ENCODE results near the gene INTS6. TPM values are rescaled to one million over a fixed set of nuclear protein-coding genes. Genes with fewer than 3 reads are reported as not detected.

INTS6 gene
- total and polyA plus RNA-seq, 12 donors = 13.1 to 82.4 (median 37.2) TPM

DNA sequence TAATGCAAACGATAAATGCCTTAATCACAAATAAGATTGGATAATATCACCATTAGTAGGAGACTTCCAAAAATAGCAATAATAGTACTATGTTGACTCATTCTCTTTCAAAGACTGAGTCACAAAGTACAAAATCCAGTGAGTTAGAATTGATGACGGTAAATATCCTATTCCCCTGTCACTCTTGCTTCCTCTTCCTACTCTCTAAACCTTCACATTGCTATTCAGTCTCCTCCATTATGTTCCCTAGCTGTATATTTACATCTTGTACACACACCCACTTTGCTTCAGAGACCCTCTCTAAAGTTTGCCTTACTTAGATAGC lies 26.3 kb upstream of the INTS6 start:
- Histone ChIP-seq H3K4me3 (no peak overlapping the region), H3K27ac (peak overlapping the region; percentile 9 to 72 (median 60))
- WGBS, 4 donors = 35 to 42% (median 37%) methylated on average over 2 of the region's 2 CpGs

DNA sequence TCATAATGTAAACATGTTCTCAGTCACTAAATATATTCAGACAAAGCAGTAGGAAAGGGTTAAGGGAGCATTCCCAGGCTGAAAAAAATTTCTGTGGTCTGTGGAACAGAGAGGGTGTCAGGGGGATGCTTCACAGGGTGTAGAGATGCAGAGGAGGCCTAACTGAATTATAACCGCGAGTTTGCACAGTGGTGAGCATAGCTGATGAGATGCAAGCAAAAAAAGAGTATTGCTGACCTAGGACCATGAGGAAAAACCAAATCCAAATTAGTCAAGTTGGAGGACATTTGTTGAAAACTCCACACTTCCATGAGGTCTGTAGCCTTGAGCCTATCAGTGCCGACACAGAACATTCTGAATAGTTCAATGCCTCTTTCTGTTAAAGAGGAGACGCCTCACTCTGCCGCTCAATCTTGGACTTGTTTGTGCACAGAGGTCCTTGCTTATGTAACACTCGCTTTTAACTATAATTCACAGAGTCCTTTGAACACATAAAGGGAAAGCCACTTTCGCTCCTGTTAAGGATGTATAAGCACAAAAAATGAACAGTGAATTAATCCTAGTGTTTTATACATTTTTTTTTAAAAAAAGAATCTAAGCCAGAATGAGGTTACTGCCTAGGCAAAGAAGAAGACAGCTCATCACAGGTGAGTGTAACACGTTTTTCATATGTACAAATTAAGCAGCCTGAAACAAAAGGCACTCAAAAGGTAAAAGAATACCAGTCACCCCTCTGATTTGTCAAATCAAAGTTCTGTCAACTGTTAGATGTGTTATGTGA lies 25.8 kb upstream of the INTS6 start:
- peak overlapping the region; percentile 9 to 72 (median 60) for H3K27ac ChIP-seq
- H3K36me3 ChIP-seq (replicated peaks in 1 of 2) = no peaks in the 10 kb centered on the region
- intact Hi-C loops (cut with DNase I) = no loop called here
- WGBS, 4 donors = 44 to 51% (median 44%) methylated on average over 8 of the region's 8 CpGs
- TF ChIP-seq POLR2A (IDR thresholded peaks at IDR 0.05) = peak in 1 of 2 donors; percentile 53
- TF ChIP-seq, protein P1, sequence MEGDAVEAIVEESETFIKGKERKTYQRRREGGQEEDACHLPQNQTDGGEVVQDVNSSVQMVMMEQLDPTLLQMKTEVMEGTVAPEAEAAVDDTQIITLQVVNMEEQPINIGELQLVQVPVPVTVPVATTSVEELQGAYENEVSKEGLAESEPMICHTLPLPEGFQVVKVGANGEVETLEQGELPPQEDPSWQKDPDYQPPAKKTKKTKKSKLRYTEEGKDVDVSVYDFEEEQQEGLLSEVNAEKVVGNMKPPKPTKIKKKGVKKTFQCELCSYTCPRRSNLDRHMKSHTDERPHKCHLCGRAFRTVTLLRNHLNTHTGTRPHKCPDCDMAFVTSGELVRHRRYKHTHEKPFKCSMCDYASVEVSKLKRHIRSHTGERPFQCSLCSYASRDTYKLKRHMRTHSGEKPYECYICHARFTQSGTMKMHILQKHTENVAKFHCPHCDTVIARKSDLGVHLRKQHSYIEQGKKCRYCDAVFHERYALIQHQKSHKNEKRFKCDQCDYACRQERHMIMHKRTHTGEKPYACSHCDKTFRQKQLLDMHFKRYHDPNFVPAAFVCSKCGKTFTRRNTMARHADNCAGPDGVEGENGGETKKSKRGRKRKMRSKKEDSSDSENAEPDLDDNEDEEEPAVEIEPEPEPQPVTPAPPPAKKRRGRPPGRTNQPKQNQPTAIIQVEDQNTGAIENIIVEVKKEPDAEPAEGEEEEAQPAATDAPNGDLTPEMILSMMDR (IDR thresholded peaks at IDR 0.05) = no peak
- DNase-seq = peak; percentile 29 to 71 (median 46)
- H3K4me1 ChIP-seq (replicated peaks in 1 of 2) = peaks cover 14 to 19% of the 10 kb centered on the region in 2 donors
- H3K4me3 ChIP-seq = no peak overlapping the region
- H3K27me3 ChIP-seq = no peaks in the 10 kb centered on the region
- no peaks in the 10 kb centered on the region for H3K9me3 ChIP-seq (replicated peaks in 1 of 3)

More for the DNA sequence above, 26.3 kb upstream of the INTS6 start:
- Histone ChIP-seq H3K9me3 (replicated peaks in 1 of 3) (no peaks in the 10 kb centered on the region), H3K27me3 (no peaks in the 10 kb centered on the region), H3K4me1 (replicated peaks in 1 of 2) (peaks cover 14 to 19% of the 10 kb centered on the region in 2 donors), H3K36me3 (replicated peaks in 1 of 2) (no peaks in the 10 kb centered on the region)
- intact Hi-C loops (cut with DNase I) = no loop called here
- no peak for TF ChIP-seq POLR2A (IDR thresholded peaks at IDR 0.05)
- TF ChIP-seq, protein P1 (IDR thresholded peaks at IDR 0.05) = no peak
- no peak for DNase-seq

DNA sequence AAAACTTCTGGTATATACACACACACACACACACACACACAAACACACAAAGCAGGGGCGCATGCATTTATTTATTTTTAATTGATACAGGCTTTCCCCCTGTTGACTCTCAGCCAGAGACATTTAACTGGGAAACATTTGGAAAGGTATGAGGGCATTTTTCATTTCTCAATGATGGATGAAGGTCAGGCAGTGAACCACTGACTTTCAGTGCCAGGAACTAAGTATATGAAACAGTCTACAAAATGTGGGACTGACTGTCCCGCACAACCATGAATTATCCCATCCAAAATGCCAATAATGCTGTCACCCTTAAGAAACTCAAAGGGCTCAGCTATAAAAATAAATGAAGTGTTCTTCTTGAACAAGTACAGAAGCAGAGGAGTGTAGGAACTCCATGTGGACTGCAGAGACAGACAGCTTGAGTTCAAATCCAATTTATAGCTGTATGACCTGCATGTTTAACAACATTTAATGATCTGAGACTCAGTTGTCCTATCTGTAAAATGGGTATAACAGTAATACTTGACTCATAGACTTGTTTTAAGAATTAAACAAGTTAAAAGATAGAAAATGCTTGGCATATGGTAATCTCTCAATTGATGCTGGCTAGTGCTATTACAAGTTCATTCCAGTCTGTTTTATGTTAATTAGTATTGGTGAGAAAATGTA lies 25.0 kb upstream of the INTS6 start:
- Histone ChIP-seq H3K4me3 (no peak overlapping the region), H3K4me1 (replicated peaks in 1 of 2) (peaks cover 14 to 19% of the 10 kb centered on the region in 2 donors), H3K27ac (peak overlapping the region in 3 of 5 donors; percentile 45 to 66 (median 54)), H3K36me3 (replicated peaks in 1 of 2) (no peaks in the 10 kb centered on the region), H3K9me3 (replicated peaks in 1 of 3) (no peaks in the 10 kb centered on the region), H3K27me3 (no peaks in the 10 kb centered on the region)
- 32 to 46% (median 42%) methylated on average over 2 of the region's 2 CpGs for WGBS, 4 donors
- DNase-seq = peak in 1 of 7 donors; percentile 10
- intact Hi-C loops (cut with DNase I) = no loop called here
- TF ChIP-seq, protein P1 (IDR thresholded peaks at IDR 0.05) = no peak
- TF ChIP-seq POLR2A (IDR thresholded peaks at IDR 0.05) = no peak

DNA sequence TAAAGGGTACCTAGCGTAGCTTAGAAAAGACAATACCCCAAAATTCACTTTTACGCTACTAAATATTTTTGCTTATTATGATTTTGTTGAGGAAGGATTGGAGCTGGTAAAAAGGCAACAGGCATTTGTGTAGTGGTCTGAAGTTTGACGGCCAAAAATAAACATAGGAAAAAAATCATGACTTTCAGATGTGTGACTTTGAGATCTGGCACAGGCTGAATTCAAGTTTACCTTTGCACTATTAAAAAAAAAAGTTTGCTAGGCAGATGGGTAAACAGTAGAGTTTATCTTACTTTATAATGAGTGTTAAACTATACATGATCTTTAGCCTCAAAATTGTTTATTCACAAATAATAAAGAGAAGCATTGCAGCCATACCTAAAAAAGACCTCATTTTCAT lies 24.3 kb upstream of the INTS6 start:
- peak overlapping the region in 2 of 5 donors; percentile 45 to 54 for H3K27ac ChIP-seq
- intact Hi-C loops (cut with DNase I) = no loop called here
- TF ChIP-seq, protein P1 (IDR thresholded peaks at IDR 0.05) = no peak
- no peak for TF ChIP-seq POLR2A (IDR thresholded peaks at IDR 0.05)
- no peak for DNase-seq
- no peaks in the 10 kb centered on the region for H3K27me3 ChIP-seq
- no peak overlapping the region for H3K4me3 ChIP-seq
- H3K4me1 ChIP-seq (replicated peaks in 1 of 2) = peaks cover 14 to 19% of the 10 kb centered on the region in 2 donors
- H3K9me3 ChIP-seq (replicated peaks in 1 of 3) = no peaks in the 10 kb centered on the region
- 56 to 68% (median 63%) methylated on average over 3 of the region's 3 CpGs for WGBS, 4 donors
- H3K36me3 ChIP-seq (replicated peaks in 1 of 2) = no peaks in the 10 kb centered on the region

All from adrenal gland (tissue), 12 donors.